HG02623 (cell line): Measurements from ENCODE around the gene RTL5.

Experiments used
- ATAC-seq: cut with Tn5 transposase; IDR thresholded peaks from one replicate; pipeline ENCODE4 v1.9.1; 2021; ENCODE audit warnings: moderate library complexity; ENCODE audit not compliant: unreplicated experiment

RTL5 gene

GRCh38 chrX:72079607-72080006 lies 52.1 kb downstream of the RTL5 start:
- ATAC-seq, result no peak

- no peak for ATAC-seq
These were observed 53.3 kb downstream of the RTL5 start for GRCh38 chrX:72078411-72078810.
